K562 (cell line): Measurements from ENCODE around the gene HAPSTR1.

Experiments used
- EZH2 ChIP-seq: IDR thresholded peaks from 2 replicates; pipeline ENCODE4 v1.6.1; 2012; ENCODE audit warnings: low read depth, mild to moderate bottlenecking, inconsistent platforms, low read length, borderline replicate concordance
- POLR2G ChIP-seq: fragments of 200-400 bp; formaldehyde crosslinking; IDR thresholded peaks from 2 replicates; pipeline ENCODE4 v1.6.1; 2017; ENCODE audit warnings: low read depth, mild to moderate bottlenecking, antibody characterized with exemption, low read length, moderate library complexity
- ZNF263 ChIP-seq: sonication (generic); formaldehyde crosslinking; IDR thresholded peaks from 2 replicates; pipeline ENCODE4 v1.8.0; 2022; ENCODE audit warnings: mild to moderate bottlenecking, missing genetic modification reagents, borderline replicate concordance
- TF ChIP-seq, protein P1 (sequence below), 3 experiments: IDR thresholded peaks in 2 of 3; conservative IDR thresholded peaks in 1 of 3; 2 replicates each; pipeline ENCODE4 v1.5.1; 2011 to 2012; ENCODE audit warnings: low read length in 3 of 3, mild to moderate bottlenecking in 3 of 3, control low read depth in 2 of 3, improper control_type of control experiment in 1 of 3, inconsistent platforms in 1 of 3, low read depth in 1 of 3, mixed read lengths in 1 of 3, moderate library complexity in 1 of 3; ENCODE audit not compliant: insufficient read depth in 2 of 3
- TF ChIP-seq, protein P2 (sequence below): sonication (generic); formaldehyde crosslinking; IDR thresholded peaks from 2 replicates; pipeline ENCODE4 v1.8.0; 2022; ENCODE audit warnings: mild to moderate bottlenecking, low read depth, missing genetic modification reagents

DNA sequence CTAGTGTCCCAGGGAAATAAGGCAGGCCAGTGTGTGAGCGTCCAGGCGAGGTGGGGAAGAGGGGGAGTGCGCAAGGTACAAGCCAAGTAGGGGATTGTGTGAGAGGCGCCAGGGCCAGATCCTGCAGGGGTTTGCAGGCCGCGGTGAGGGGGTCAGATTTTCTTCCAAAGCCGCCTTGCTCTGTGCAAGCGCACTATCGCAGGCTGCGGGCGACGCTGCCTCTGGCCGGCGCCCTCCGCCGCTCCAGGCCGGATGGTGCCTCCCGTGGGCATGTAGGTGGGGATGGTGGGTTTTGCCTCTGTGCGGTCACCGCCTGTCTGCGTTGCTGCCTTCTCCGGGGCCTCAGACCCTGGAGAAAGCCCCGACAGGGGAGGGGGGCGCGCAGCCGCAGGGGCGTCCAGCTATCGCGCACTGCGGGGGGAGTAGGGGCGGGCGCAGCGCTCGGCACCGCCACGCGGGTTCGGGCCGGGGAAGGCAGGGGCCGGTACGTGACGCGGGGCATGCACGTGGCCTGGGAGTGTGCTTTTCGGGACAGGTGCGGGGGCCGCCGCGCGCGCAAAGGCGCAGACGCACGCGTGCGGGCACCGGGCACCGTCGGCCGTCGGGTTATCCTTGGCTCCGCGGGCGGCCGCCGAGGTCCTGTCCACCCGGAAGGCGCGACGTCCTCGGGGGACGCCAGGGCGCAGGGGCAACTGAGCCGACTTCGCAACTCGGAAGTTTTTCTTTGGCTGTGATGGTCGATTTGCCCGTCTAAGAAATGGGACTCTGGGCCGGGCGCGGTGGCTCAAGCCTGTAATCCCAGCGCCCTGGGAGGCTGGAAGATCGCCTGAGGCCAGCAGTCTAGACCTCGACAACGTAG, 1.1 kb upstream of the HAPSTR1 start:
- TF ChIP-seq ZNF263 (no peak), POLR2G (peak; percentile 79), EZH2 (no peak)
- TF ChIP-seq, protein P1, sequence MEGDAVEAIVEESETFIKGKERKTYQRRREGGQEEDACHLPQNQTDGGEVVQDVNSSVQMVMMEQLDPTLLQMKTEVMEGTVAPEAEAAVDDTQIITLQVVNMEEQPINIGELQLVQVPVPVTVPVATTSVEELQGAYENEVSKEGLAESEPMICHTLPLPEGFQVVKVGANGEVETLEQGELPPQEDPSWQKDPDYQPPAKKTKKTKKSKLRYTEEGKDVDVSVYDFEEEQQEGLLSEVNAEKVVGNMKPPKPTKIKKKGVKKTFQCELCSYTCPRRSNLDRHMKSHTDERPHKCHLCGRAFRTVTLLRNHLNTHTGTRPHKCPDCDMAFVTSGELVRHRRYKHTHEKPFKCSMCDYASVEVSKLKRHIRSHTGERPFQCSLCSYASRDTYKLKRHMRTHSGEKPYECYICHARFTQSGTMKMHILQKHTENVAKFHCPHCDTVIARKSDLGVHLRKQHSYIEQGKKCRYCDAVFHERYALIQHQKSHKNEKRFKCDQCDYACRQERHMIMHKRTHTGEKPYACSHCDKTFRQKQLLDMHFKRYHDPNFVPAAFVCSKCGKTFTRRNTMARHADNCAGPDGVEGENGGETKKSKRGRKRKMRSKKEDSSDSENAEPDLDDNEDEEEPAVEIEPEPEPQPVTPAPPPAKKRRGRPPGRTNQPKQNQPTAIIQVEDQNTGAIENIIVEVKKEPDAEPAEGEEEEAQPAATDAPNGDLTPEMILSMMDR (IDR thresholded peaks at IDR 0.05 in 2 of 3, conservative IDR thresholded peaks at IDR 0.05 in 1 of 3; ENCODE audit: insufficient read depth in 2 of 3, low read depth in 1 of 3, low read length in 3 of 3) = no peak
- TF ChIP-seq, protein P2, sequence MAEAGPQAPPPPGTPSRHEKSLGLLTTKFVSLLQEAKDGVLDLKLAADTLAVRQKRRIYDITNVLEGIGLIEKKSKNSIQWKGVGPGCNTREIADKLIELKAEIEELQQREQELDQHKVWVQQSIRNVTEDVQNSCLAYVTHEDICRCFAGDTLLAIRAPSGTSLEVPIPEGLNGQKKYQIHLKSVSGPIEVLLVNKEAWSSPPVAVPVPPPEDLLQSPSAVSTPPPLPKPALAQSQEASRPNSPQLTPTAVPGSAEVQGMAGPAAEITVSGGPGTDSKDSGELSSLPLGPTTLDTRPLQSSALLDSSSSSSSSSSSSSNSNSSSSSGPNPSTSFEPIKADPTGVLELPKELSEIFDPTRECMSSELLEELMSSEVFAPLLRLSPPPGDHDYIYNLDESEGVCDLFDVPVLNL (CRISPR knock-in tag) = no peak
